ENCODE measurements around the gene MRPL49.

MRPL49 gene

GRCh38 chr11:65121865-65122696 lies at the start of gene MRPL49, which contains the start of gene FAU:
TSS of gene MRPL49 (plus strand) at chr11:65122321. CDS start at chr11:65122347, 26 bp downstream.
TSS of gene FAU (minus strand) at chr11:65122134. CDS start at chr11:65121813, 321 bp downstream.
- DNase-seq (ENCODE audit: low read depth in 2 of 2), result peak; percentile 97 to 99

GRCh38 chr11:65072631-65072966 lies 49.5 kb upstream of the MRPL49 start:
- DNase-seq (ENCODE audit: low read depth in 2 of 2), result no peak

- DNase-seq (ENCODE audit: low read depth in 2 of 2), result no peak
Measured at GRCh38 chr11:65077451-65077850, 44.7 kb upstream of the MRPL49 start.

GRCh38 chr11:65078151-65078550 lies 44.0 kb upstream of the MRPL49 start:
- peak; percentile 53 to 60 for DNase-seq (ENCODE audit: low read depth in 2 of 2)

GRCh38 chr11:65078786-65079342 lies 43.3 kb upstream of the MRPL49 start:
- no peak for DNase-seq (ENCODE audit: low read depth in 2 of 2)

GRCh38 chr11:65083134-65083833 lies 38.8 kb upstream of the MRPL49 start:
- no peak for DNase-seq (ENCODE audit: low read depth in 2 of 2)

- peak; percentile 91 to 94 for DNase-seq (ENCODE audit: low read depth in 2 of 2)
Measured at GRCh38 chr11:65083834-65084597, 38.1 kb upstream of the MRPL49 start, which contains the start of the genes CDCA5 and ZFPL1. TSS of gene CDCA5 (minus strand) at chr11:65084040. CDS start at chr11:65083978, 62 bp downstream. TSS of gene ZFPL1 (plus strand) at chr11:65084222. CDS start at chr11:65084699, 477 bp downstream.

GRCh38 chr11:65084598-65085375 lies 37.3 kb upstream of the MRPL49 start:
- DNase-seq (ENCODE audit: low read depth in 2 of 2), result no peak

- no peak for DNase-seq (ENCODE audit: low read depth in 2 of 2)
Measured at GRCh38 chr11:65085446-65085845, 36.7 kb upstream of the MRPL49 start.

GRCh38 chr11:65086809-65087208 lies 35.3 kb upstream of the MRPL49 start:
- DNase-seq (ENCODE audit: low read depth in 2 of 2), result no peak

- no peak for DNase-seq (ENCODE audit: low read depth in 2 of 2)
Measured at GRCh38 chr11:65087216-65087615, 34.9 kb upstream of the MRPL49 start.

GRCh38 chr11:65087827-65088226 lies 34.3 kb upstream of the MRPL49 start:
- DNase-seq (ENCODE audit: low read depth in 2 of 2), result no peak

GRCh38 chr11:65089621-65090020 lies 32.5 kb upstream of the MRPL49 start:
- DNase-seq (ENCODE audit: low read depth in 2 of 2), result no peak

- no peak for DNase-seq (ENCODE audit: low read depth in 2 of 2)
Measured at GRCh38 chr11:65090628-65091027, 31.5 kb upstream of the MRPL49 start.

- no peak for DNase-seq (ENCODE audit: low read depth in 2 of 2)
Measured at GRCh38 chr11:65095427-65095826, 26.7 kb upstream of the MRPL49 start.

GRCh38 chr11:65095974-65096806 lies 25.9 kb upstream of the MRPL49 start, which contains the start of gene VPS51:
TSS of gene VPS51 (plus strand) at chr11:65096214. CDS start at chr11:65096251, 37 bp downstream.
- peak; percentile 70 to 71 for DNase-seq (ENCODE audit: low read depth in 2 of 2)

GRCh38 chr11:65096926-65097325 lies 25.2 kb upstream of the MRPL49 start:
- no peak for DNase-seq (ENCODE audit: low read depth in 2 of 2)

- no peak for DNase-seq (ENCODE audit: low read depth in 2 of 2)
Measured at GRCh38 chr11:65100674-65101350, 21.3 kb upstream of the MRPL49 start.
